GM18508 (cell line): ENCODE measurements around the gene PHIP.

Experiments used
- ATAC-seq: cut with Tn5 transposase; IDR thresholded peaks from one replicate; pipeline ENCODE4 v1.9.1; 2021; ENCODE audit warnings: moderate number of reproducible peaks; ENCODE audit not compliant: insufficient read depth, unreplicated experiment

The PHIP gene

GRCh38 chr6:79028641-79029314 lies 49.3 kb downstream of the PHIP start:
- ATAC-seq = no peak

GRCh38 chr6:79011940-79012339 lies 66.1 kb downstream of the PHIP start:
- ATAC-seq = no peak

- ATAC-seq = no peak
Measured at GRCh38 chr6:79010422-79010821, 67.6 kb downstream of the PHIP start.

- ATAC-seq = no peak
Measured at GRCh38 chr6:79009819-79010218, 68.2 kb downstream of the PHIP start.

- ATAC-seq = no peak
Measured at GRCh38 chr6:79005497-79005896, 72.6 kb downstream of the PHIP start.

GRCh38 chr6:79005024-79005423 lies 73.0 kb downstream of the PHIP start:
- ATAC-seq = no peak

- no peak for ATAC-seq
Measured at GRCh38 chr6:79004239-79004638, 73.8 kb downstream of the PHIP start.

- ATAC-seq = no peak
Measured at GRCh38 chr6:79001415-79001814, 76.6 kb downstream of the PHIP start.

- no peak for ATAC-seq
Measured at GRCh38 chr6:78999737-79000136, 78.3 kb downstream of the PHIP start.

- no peak for ATAC-seq
Measured at GRCh38 chr6:78995946-78996345, 82.1 kb downstream of the PHIP start.

- ATAC-seq = no peak
Measured at GRCh38 chr6:78995346-78995745, 82.7 kb downstream of the PHIP start.

GRCh38 chr6:78993955-78994354 lies 84.1 kb downstream of the PHIP start:
- no peak for ATAC-seq

- ATAC-seq = no peak
Measured at GRCh38 chr6:78989191-78989590, 88.9 kb downstream of the PHIP start.

- no peak for ATAC-seq
Measured at GRCh38 chr6:78986161-78986560, 91.9 kb downstream of the PHIP start.

GRCh38 chr6:78984225-78984950 lies 93.7 kb downstream of the PHIP start:
- no peak for ATAC-seq

GRCh38 chr6:78967191-78967590 lies 110.9 kb downstream of the PHIP start:
- no peak for ATAC-seq

- ATAC-seq = no peak
Measured at GRCh38 chr6:78966542-78966941, 111.5 kb downstream of the PHIP start.

GRCh38 chr6:78962448-78962847 lies 115.6 kb downstream of the PHIP start:
- no peak for ATAC-seq

- ATAC-seq = no peak
Measured at GRCh38 chr6:78954740-78955139, 123.3 kb downstream of the PHIP start.

- ATAC-seq = no peak
Measured at GRCh38 chr6:78953798-78954197, 124.3 kb downstream of the PHIP start.

GRCh38 chr6:78952362-78952761 lies 125.7 kb downstream of the PHIP start:
- ATAC-seq = no peak

- no peak for ATAC-seq
Measured at GRCh38 chr6:78948785-78949184, 129.3 kb downstream of the PHIP start.
